ENCODE results near the gene KRT35. TPM values are rescaled to one million over a fixed set of nuclear protein-coding genes. Genes with fewer than 3 reads are reported as not detected.

The KRT35 gene
- total and polyA plus RNA-seq, 2 donors (not counting 1 experiment from before 2014, with no cell fraction given), result not detected

DNA sequence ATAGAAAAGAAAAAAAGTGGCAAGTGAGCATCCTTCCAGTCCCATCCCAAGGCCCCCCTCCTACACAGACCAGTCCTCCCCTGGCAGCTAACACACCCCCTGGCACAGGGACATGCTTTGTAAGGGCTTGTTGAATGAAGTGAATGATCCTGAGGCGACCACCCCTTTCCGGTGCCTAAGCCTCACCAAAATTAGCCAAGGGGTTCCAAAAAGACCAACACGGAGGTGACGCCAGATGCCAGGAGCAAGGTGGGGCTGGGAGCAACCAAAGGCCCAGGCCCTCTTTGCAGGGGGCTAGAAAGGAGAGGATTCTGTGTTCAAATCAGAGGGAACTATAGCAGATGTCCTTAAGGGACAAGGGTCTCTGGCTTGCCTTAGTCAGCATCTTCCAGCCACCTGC, 5.5 kb downstream of the KRT35 start:
- H3K4me3 ChIP-seq (replicated peaks in 1 of 4; ENCODE audit: control extremely low read depth in 1 of 4, insufficient read depth in 1 of 4, low read depth in 3 of 4, low read length in 4 of 4), result no peak overlapping the region
- no peaks in the 10 kb centered on the region for H4K20me1 ChIP-seq (ENCODE audit: control insufficient read depth, extremely low read depth, insufficient read depth, low read length)
- H3K9me3 ChIP-seq (ENCODE audit: control insufficient read depth, insufficient read depth, low read depth, low read length), result no peaks in the 10 kb centered on the region
- TF ChIP-seq EZH2 (IDR thresholded peaks at IDR 0.05; ENCODE audit: low read length, missing control alignments), result no peak
- no peak for DNase-seq (ENCODE audit: low read depth in 2 of 2)
- no peak overlapping the region for H3K9ac ChIP-seq (ENCODE audit: insufficient read depth, low read length)
- no peak overlapping the region for H2AFZ ChIP-seq (ENCODE audit: low read length)
- no peaks in the 10 kb centered on the region for H3K79me2 ChIP-seq (ENCODE audit: control insufficient read depth, insufficient read depth, low read length)
- H3K4me2 ChIP-seq (ENCODE audit: extremely low read depth, insufficient read depth, low read length), result no peak overlapping the region
- H3K27ac ChIP-seq (ENCODE audit: insufficient read depth, low read length), result no peak overlapping the region
- H3K36me3 ChIP-seq (ENCODE audit: control insufficient read depth, insufficient read depth, low read length), result no peaks in the 10 kb centered on the region
- H3K27me3 ChIP-seq (ENCODE audit: control insufficient read depth, insufficient read depth, low read length), result no peaks in the 10 kb centered on the region
- H3K4me1 ChIP-seq (ENCODE audit: control insufficient read depth, extremely low read depth, insufficient read depth, low read length), result no peaks in the 10 kb centered on the region

DNA sequence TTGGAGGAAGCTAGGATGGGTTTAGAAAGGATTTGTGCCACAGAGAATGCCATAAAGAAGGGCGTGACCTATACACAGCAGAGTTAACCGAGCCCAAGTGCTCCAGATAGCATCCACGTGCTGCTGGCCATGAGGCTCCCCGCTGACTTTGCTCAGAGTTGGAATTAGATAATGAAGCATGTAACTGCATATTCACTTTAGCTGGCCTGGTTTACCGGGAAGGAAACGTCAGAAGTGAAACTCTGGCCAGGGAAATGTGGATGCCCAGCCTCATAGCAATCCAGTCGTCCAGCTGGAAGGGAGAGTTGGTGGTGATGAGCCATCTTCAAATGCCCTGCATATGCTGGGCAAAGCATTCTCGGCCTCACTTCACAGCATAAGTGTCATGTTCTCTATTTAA, 6.1 kb downstream of the KRT35 start:
- H3K4me3 ChIP-seq (replicated peaks in 1 of 4; ENCODE audit: control extremely low read depth in 1 of 4, insufficient read depth in 1 of 4, low read depth in 3 of 4, low read length in 4 of 4), result no peak overlapping the region
- no peak for DNase-seq (ENCODE audit: low read depth in 2 of 2)
- no peak overlapping the region for H3K27ac ChIP-seq (ENCODE audit: insufficient read depth, low read length)
- TF ChIP-seq, protein P1, sequence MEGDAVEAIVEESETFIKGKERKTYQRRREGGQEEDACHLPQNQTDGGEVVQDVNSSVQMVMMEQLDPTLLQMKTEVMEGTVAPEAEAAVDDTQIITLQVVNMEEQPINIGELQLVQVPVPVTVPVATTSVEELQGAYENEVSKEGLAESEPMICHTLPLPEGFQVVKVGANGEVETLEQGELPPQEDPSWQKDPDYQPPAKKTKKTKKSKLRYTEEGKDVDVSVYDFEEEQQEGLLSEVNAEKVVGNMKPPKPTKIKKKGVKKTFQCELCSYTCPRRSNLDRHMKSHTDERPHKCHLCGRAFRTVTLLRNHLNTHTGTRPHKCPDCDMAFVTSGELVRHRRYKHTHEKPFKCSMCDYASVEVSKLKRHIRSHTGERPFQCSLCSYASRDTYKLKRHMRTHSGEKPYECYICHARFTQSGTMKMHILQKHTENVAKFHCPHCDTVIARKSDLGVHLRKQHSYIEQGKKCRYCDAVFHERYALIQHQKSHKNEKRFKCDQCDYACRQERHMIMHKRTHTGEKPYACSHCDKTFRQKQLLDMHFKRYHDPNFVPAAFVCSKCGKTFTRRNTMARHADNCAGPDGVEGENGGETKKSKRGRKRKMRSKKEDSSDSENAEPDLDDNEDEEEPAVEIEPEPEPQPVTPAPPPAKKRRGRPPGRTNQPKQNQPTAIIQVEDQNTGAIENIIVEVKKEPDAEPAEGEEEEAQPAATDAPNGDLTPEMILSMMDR (conservative IDR thresholded peaks at IDR 0.05 in 1 of 2, IDR thresholded peaks at IDR 0.05 in 1 of 2; ENCODE audit: low read depth in 1 of 2, low read length in 2 of 2), result no peak
- TF ChIP-seq EZH2 (IDR thresholded peaks at IDR 0.05; ENCODE audit: low read length, missing control alignments), result no peak
- no peaks in the 10 kb centered on the region for H3K36me3 ChIP-seq (ENCODE audit: control insufficient read depth, insufficient read depth, low read length)
- H3K9me3 ChIP-seq (ENCODE audit: control insufficient read depth, insufficient read depth, low read depth, low read length), result no peaks in the 10 kb centered on the region
- H3K4me1 ChIP-seq (ENCODE audit: control insufficient read depth, extremely low read depth, insufficient read depth, low read length), result no peaks in the 10 kb centered on the region
- no peaks in the 10 kb centered on the region for H4K20me1 ChIP-seq (ENCODE audit: control insufficient read depth, extremely low read depth, insufficient read depth, low read length)
- no peak overlapping the region for H2AFZ ChIP-seq (ENCODE audit: low read length)
- no peak overlapping the region for H3K9ac ChIP-seq (ENCODE audit: insufficient read depth, low read length)
- H3K79me2 ChIP-seq (ENCODE audit: control insufficient read depth, insufficient read depth, low read length), result no peaks in the 10 kb centered on the region
- H3K27me3 ChIP-seq (ENCODE audit: control insufficient read depth, insufficient read depth, low read length), result no peaks in the 10 kb centered on the region
- no peak overlapping the region for H3K4me2 ChIP-seq (ENCODE audit: extremely low read depth, insufficient read depth, low read length)

GRCh38 chr17:41468346-41468745, 12.6 kb downstream of the KRT35 start:
- no peak for DNase-seq (ENCODE audit: low read depth in 2 of 2)
- Histone ChIP-seq H3K27ac (ENCODE audit: insufficient read depth, low read length) (no peak overlapping the region), H3K4me1 (ENCODE audit: control insufficient read depth, extremely low read depth, insufficient read depth, low read length) (peaks cover 4% of the 10 kb centered on the region), H4K20me1 (ENCODE audit: control insufficient read depth, extremely low read depth, insufficient read depth, low read length) (no peaks in the 10 kb centered on the region), H3K79me2 (ENCODE audit: control insufficient read depth, insufficient read depth, low read length) (no peaks in the 10 kb centered on the region), H2AFZ (ENCODE audit: low read length) (no peak overlapping the region), H3K9me3 (ENCODE audit: control insufficient read depth, insufficient read depth, low read depth, low read length) (no peaks in the 10 kb centered on the region), H3K27me3 (ENCODE audit: control insufficient read depth, insufficient read depth, low read length) (peaks cover 6% of the 10 kb centered on the region), H3K4me3 (replicated peaks in 1 of 4; ENCODE audit: control extremely low read depth in 1 of 4, insufficient read depth in 1 of 4, low read depth in 3 of 4, low read length in 4 of 4) (no peak overlapping the region), H3K36me3 (ENCODE audit: control insufficient read depth, insufficient read depth, low read length) (no peaks in the 10 kb centered on the region), H3K9ac (ENCODE audit: insufficient read depth, low read length) (no peak overlapping the region), H3K4me2 (ENCODE audit: extremely low read depth, insufficient read depth, low read length) (no peak overlapping the region)
- TF ChIP-seq EZH2 (IDR thresholded peaks at IDR 0.05; ENCODE audit: low read length, missing control alignments), result no peak
- TF ChIP-seq, protein P1 (conservative IDR thresholded peaks at IDR 0.05 in 1 of 2, IDR thresholded peaks at IDR 0.05 in 1 of 2; ENCODE audit: low read depth in 1 of 2, low read length in 2 of 2), result no peak
